Activated T-cell treated with anti-CD3 and anti-CD28 coated beads, Interleukin-2, amount 50 U/mL, for 72 hours (primary cell): ENCODE measurements around the gene TFR2. TPM values are rescaled to one million over a fixed set of nuclear protein-coding genes. Genes with fewer than 3 reads are reported as not detected.

ENCODE experiments used
- ATAC-seq, 2 donors: fragments of 150-1000 bp; cut with Tn5 transposase; replicated peaks in 1 of 2; 2 replicates each; pipeline ENCODE4 v1.10.0; 2021; ENCODE audit warnings: moderate library complexity in 2 of 2, mild to moderate bottlenecking in 1 of 2
- DNase-seq, 2 donors: peaks; one replicate each; pipeline ENCODE4 v3.0.0; 2021 to 2022; ENCODE audit warnings: mixed read lengths in 1 of 2
- H3K27ac Mint-ChIP-seq: one replicate; pipeline ENCODE4 v1.8.0; 2022; ENCODE audit warnings: mild to moderate bottlenecking, moderate library complexity, mixed read lengths
- H3K27me3 Mint-ChIP-seq: one replicate; pipeline ENCODE4 v1.8.0; 2022; ENCODE audit warnings: low read depth, mixed read lengths
- H3K36me3 Mint-ChIP-seq, 2 donors: one replicate each; pipeline ENCODE4 v1.8.0; 2022; ENCODE audit warnings: mixed read lengths in 2 of 2, mild to moderate bottlenecking in 1 of 2; ENCODE audit not compliant: insufficient read depth in 2 of 2
- H3K4me1 Mint-ChIP-seq: one replicate; pipeline ENCODE4 v1.8.0; 2022; ENCODE audit warnings: low read depth, mixed read lengths
- H3K4me3 Mint-ChIP-seq, 2 donors: one replicate each; pipeline ENCODE4 v1.8.0; 2022; ENCODE audit warnings: mild to moderate bottlenecking in 2 of 2, mixed read lengths in 2 of 2, moderate library complexity in 2 of 2
- H3K9me3 Mint-ChIP-seq, 2 donors: one replicate each; pipeline ENCODE4 v1.8.0; 2022; ENCODE audit warnings: mixed read lengths in 2 of 2
- total RNA-seq, 2 donors: library from RNA; stranded (reverse); gene quantifications; one replicate each; pipeline ENCODE4 v1.2.3, GENCODE V29; 2022

Gene TFR2
- total RNA-seq, 2 donors from 2014 or later: 4.7 to 5.8 TPM

- no peaks in the 10 kb centered on the region for H3K27me3 Mint-ChIP-seq
- H3K27ac Mint-ChIP-seq: no peak overlapping the region
- peaks cover 5% of the 10 kb centered on the region for H3K4me1 Mint-ChIP-seq
- no peak for ATAC-seq
- no peak for DNase-seq
- H3K9me3 Mint-ChIP-seq: no peaks in the 10 kb centered on the region
- peaks cover 0 to 4% of the 10 kb centered on the region in 2 donors for H3K36me3 Mint-ChIP-seq
- no peak overlapping the region for H3K4me3 Mint-ChIP-seq
Measured at GRCh38 chr7:100578246-100579183, 62.8 kb downstream of the TFR2 start.

DNA sequence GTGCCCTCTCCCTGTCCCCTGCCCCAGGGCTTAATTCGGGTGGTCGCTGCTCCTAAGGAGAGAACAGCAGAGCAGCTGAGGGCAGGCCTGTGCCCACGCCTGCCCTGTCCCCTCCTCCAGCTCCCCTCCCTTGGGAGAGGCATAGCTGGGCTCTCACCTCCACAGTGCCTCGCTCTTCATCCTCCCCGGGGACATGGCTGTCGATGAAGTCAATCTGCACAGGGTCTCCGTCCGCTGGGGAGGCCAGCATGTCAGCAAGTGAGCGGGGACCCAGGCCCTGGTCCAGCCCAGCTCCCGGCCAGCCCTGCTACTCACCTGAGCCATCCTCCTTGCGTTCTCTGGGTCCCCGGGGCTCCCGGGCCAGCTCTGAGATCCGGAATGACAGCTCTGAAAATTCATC is 63.8 kb downstream of the TFR2 start:
- H3K36me3 Mint-ChIP-seq: peaks cover 0 to 4% of the 10 kb centered on the region in 2 donors
- H3K27ac Mint-ChIP-seq: no peak overlapping the region
- no peaks in the 10 kb centered on the region for H3K9me3 Mint-ChIP-seq
- H3K4me1 Mint-ChIP-seq: no peaks in the 10 kb centered on the region
- no peak overlapping the region for H3K4me3 Mint-ChIP-seq
- no peaks in the 10 kb centered on the region for H3K27me3 Mint-ChIP-seq
- DNase-seq: no peak
- ATAC-seq: no peak

DNA sequence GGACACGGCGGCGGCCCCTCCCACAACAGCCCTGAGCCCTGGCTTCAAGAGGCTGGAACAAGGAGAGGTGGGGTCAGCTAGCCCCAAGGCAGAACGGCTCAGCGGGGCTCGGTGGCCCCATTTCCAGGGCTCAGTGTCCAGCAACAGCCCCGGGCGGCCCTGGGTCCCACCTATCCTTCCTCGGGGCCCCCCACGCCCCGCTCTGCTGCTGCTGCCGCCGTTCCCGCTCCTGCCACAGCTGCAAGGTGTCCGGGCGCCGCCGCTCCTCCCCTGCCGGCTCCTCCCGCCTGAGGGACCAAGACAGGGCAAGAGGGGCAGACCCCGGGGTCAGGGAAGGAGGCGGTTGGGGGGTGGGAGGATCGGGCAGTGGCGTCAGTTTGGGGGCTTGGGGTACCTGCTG is 64.2 kb downstream of the TFR2 start:
- ATAC-seq: no peak
- Mint-ChIP-seq H3K4me1 (no peaks in the 10 kb centered on the region), H3K36me3 (peaks cover 0 to 4% of the 10 kb centered on the region in 2 donors), H3K4me3 (no peak overlapping the region), H3K9me3 (no peaks in the 10 kb centered on the region), H3K27ac (no peak overlapping the region), H3K27me3 (no peaks in the 10 kb centered on the region)
- DNase-seq: no peak

GRCh38 chr7:100576384-100576993 is 64.9 kb downstream of the TFR2 start:
- Mint-ChIP-seq H3K4me3 (no peak overlapping the region), H3K4me1 (no peaks in the 10 kb centered on the region), H3K27me3 (no peaks in the 10 kb centered on the region)

GRCh38 chr7:100575746-100576383 is 65.5 kb downstream of the TFR2 start:
- DNase-seq (no peak), ATAC-seq (no peak)
- Mint-ChIP-seq H3K4me3 (no peak overlapping the region), H3K9me3 (no peaks in the 10 kb centered on the region), H3K27me3 (no peaks in the 10 kb centered on the region), H3K4me1 (no peaks in the 10 kb centered on the region), H3K36me3 (peaks cover 0 to 4% of the 10 kb centered on the region in 2 donors), H3K27ac (no peak overlapping the region)

More at GRCh38 chr7:100576384-100576993, 64.9 kb downstream of the TFR2 start:
- Mint-ChIP-seq H3K36me3 (peaks cover 0 to 4% of the 10 kb centered on the region in 2 donors), H3K27ac (no peak overlapping the region), H3K9me3 (no peaks in the 10 kb centered on the region)
- no peak for ATAC-seq
- DNase-seq: no peak

DNA sequence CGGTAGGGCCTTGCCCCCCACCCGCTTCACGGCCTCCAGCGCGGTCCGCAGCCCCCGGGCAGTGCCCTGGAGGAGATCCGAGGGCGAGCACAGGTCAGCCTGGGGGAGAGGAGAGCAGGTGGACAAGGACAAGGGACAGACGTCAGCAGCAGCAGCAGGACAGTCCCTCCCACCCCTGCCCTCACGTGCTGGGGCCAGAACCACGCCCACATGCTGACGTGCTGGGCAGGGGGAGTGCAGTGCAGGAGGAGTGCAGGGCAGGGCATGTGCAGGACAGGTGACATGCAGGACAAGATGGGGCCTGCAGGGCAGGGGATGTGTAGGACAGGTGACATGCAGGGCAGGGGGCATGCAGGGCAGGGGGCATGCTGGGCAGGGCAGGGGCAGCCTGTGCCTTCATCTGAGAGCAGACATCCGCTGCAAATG is 66.1 kb downstream of the TFR2 start:
- Mint-ChIP-seq H3K27ac (no peak overlapping the region), H3K4me1 (peaks cover 6% of the 10 kb centered on the region), H3K9me3 (no peaks in the 10 kb centered on the region), H3K4me3 (no peak overlapping the region), H3K27me3 (no peaks in the 10 kb centered on the region), H3K36me3 (peaks cover 0 to 4% of the 10 kb centered on the region in 2 donors)
- ATAC-seq (no peak), DNase-seq (no peak)

DNA sequence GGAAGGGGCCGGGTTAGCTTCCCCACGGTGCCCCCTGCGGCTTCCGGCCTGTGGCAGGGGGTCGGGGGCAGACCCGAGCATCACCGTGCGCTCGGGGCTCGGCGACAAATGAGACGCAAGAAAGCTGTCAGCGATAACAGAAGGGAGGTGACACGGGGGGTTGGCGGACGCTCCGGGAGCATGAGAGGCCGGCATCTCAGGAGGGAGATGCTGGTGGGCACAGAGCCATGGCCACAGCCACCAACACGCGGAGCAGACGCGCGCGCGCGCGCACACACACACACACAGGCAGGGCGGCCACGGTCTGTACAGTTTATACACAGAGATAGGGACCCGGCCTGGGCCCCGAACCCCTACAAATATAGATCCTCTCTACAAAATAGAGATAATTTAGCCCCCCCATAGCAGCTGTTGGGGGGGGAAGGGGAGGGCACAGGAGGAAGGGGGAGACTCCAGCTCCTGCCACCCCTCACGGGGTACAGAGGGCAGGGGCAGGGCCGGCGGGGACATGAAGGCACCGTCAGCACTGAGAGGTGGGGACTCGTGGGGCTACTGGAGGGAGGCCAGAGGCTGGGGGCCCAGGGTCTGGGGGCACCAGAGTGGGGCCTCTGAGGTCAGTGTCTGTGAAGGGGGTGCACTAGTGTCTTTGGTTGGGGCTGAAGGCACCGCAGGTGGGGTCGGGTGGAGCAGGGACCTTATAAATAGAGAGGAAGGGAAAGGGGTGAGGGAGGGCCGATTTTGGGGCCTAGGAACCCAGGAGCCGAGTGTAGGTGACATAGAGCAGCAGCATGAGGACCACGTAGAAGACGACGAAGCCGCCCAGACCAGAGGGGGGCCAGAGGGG is 66.8 kb downstream of the TFR2 start:
- Mint-ChIP-seq H3K27ac (no peak overlapping the region), H3K4me3 (no peak overlapping the region), H3K36me3 (peaks cover 0 to 4% of the 10 kb centered on the region in 2 donors), H3K9me3 (no peaks in the 10 kb centered on the region), H3K4me1 (peaks cover 6% of the 10 kb centered on the region), H3K27me3 (no peaks in the 10 kb centered on the region)
- DNase-seq (no peak), ATAC-seq (no peak)

DNA sequence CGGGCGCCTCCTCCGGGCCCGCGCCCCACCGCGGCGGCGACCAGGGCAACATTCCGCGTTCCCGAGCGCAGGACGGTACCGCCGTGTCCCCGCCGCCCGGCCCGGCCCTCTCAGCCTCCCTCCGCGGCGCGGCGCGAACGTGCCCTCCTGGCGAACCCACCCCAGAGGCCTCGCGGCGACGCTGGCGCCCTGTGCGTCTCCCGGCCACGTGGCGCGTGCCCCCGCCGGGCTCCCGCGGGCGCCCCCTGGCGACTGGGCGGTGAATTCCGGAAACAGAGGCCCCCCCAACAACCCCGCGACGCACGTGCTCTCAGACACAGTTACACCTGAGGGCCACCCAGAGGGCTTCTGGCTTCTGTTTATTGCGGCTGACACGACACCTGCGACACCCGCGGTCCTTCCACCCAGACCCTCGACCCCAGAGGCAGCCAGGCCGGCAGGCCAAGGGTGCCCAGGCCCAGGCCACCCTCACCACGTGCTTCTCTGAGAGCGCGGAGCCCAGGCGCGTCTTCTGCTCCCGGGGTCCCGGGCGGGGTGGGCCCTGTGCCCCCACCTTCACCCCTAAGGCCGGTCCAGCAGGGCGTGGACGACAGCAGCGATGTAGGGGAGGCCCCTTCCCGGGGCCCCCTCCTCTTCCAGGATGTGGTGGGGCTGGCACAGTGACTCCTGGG is 67.5 kb downstream of the TFR2 start, which contains the start of gene SAP25:
Gene SAP25, minus strand, starts transcription at position 210 of the 671 bp plus-strand sequence. Its CDS starts 158 bp downstream, at position 52.
- Mint-ChIP-seq H3K27me3 (no peaks in the 10 kb centered on the region), H3K4me1 (peaks cover 13% of the 10 kb centered on the region), H3K4me3 (no peak within 1 kb of the TSS), H3K36me3 (peaks cover 0 to 4% of the 10 kb centered on the region in 2 donors), H3K27ac (no peak within 1 kb of the TSS), H3K9me3 (no peaks in the 10 kb centered on the region)
- ATAC-seq (no peak), DNase-seq (no peak)

GRCh38 chr7:100572949-100573675 is 68.2 kb downstream of the TFR2 start:
- H3K4me3 Mint-ChIP-seq: no peak overlapping the region

GRCh38 chr7:100572281-100572948 is 68.9 kb downstream of the TFR2 start:
- no peaks in the 10 kb centered on the region for H3K9me3 Mint-ChIP-seq

More at GRCh38 chr7:100572949-100573675, 68.2 kb downstream of the TFR2 start:
- H3K4me1 Mint-ChIP-seq: peaks cover 17% of the 10 kb centered on the region
- H3K36me3 Mint-ChIP-seq: peaks cover 0 to 4% of the 10 kb centered on the region in 2 donors
- H3K27ac Mint-ChIP-seq: no peak overlapping the region
- no peaks in the 10 kb centered on the region for H3K27me3 Mint-ChIP-seq
- H3K9me3 Mint-ChIP-seq: no peaks in the 10 kb centered on the region
- ATAC-seq (no peak), DNase-seq (no peak)

DNA sequence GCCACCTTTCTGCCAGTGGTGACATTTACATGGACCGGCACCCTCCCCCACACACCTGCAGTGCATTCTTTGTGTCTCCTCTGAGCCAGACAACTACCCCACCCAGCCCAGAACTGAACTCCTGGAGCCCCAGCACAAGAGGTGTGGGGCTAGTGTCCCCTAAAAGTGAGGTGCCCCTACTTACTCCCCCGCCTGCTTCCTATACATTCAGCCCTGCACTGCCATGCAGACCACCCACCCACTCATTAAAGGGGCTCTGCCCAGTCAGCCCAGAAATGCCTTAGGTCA is 69.6 kb downstream of the TFR2 start:
- ATAC-seq (no peak), DNase-seq (no peak)
- Mint-ChIP-seq H3K36me3 (peaks cover 0 to 4% of the 10 kb centered on the region in 2 donors), H3K9me3 (no peaks in the 10 kb centered on the region), H3K4me3 (no peak overlapping the region), H3K4me1 (peaks cover 17% of the 10 kb centered on the region), H3K27me3 (no peaks in the 10 kb centered on the region), H3K27ac (no peak overlapping the region)

More at GRCh38 chr7:100572281-100572948, 68.9 kb downstream of the TFR2 start:
- Mint-ChIP-seq H3K4me1 (peaks cover 17% of the 10 kb centered on the region), H3K36me3 (peaks cover 0 to 4% of the 10 kb centered on the region in 2 donors), H3K27ac (no peak overlapping the region), H3K27me3 (no peaks in the 10 kb centered on the region), H3K4me3 (no peak overlapping the region)
- DNase-seq: no peak
- ATAC-seq: no peak
